H1 (cell line): ENCODE measurements around the gene RCBTB2. TPM values are rescaled to one million over a fixed set of nuclear protein-coding genes. Genes with fewer than 3 reads are reported as not detected.

ENCODE experiments used
- ATF2 ChIP-seq: IDR thresholded peaks from 2 replicates; pipeline ENCODE4 v1.6.1; 2012; ENCODE audit warnings: low read length, inconsistent platforms
- CTCF ChIP-seq, 3 experiments: IDR thresholded peaks; 1 replicate in 2 of 3; 2 replicates in 1 of 3; pipeline versions ENCODE4 v1.5.1 to v1.6.1; 2011; ENCODE audit warnings: low read length in 3 of 3, mild to moderate bottlenecking in 3 of 3, inconsistent platforms in 2 of 3, low read depth in 1 of 3, moderate library complexity in 1 of 3; ENCODE audit not compliant: insufficient read depth in 1 of 3; ENCODE audit errors: control extremely low read depth in 1 of 3
- EZH2 ChIP-seq: fragments of 200-600 bp; sonication (generic); IDR thresholded peaks from 2 replicates; pipeline ENCODE4 v1.7.1; 2012; ENCODE audit warnings: low read depth, mild to moderate bottlenecking, moderate library complexity, low read length, inconsistent platforms; ENCODE audit not compliant: severe bottlenecking
- RAD21 ChIP-seq, 2 experiments: IDR thresholded peaks in 1 of 2; conservative IDR thresholded peaks in 1 of 2; 2 replicates each; pipeline ENCODE4 v1.6.1; 2011; ENCODE audit warnings: low read depth in 2 of 2, low read length in 2 of 2, improper control_type of control experiment in 1 of 2, inconsistent platforms in 1 of 2, mild to moderate bottlenecking in 1 of 2, moderate library complexity in 1 of 2
- TBP ChIP-seq: IDR thresholded peaks from 2 replicates; pipeline ENCODE4 v1.6.1; 2011; ENCODE audit warnings: low read depth, low read length, improper control_type of control experiment
- YY1 ChIP-seq: IDR thresholded peaks from 2 replicates; pipeline ENCODE4 v1.6.1; 2011; ENCODE audit warnings: low read depth, mild to moderate bottlenecking, low read length
- polyA plus RNA-seq, 7 experiments: library from polyadenylated mRNA; depleted of rRNA in 3 of 7; stranded (reverse) in 5 of 7; unstranded in 2 of 7; fragments of >200 nt in 5 of 7; fragments of 200-250 nt in 2 of 7; gene quantifications; 1 replicate in 5 of 7; 2 replicates in 1 of 7; 4 replicates in 1 of 7; pipeline versions ENCODE4 v1.2.1 to v1.2.3, GENCODE V29; 2011 to 2013; ENCODE audit warnings: missing spikeins in 2 of 7, mixed read lengths in 2 of 7
- total RNA-seq: library from RNA; stranded (reverse); fragmentation: NEBNext Ultra II Directional; extraction: Animal tissue kit (Norgen Biotek cat#: 25700); gene quantifications from 2 replicates; pipeline ENCODE4 v1.2.1, GENCODE V29; 2021

Gene RCBTB2
- total and polyA plus RNA-seq, 2 of the 8 experiments (the other 6 are each of a cell fraction or from before 2014, with no cell fraction given) = 5.2 to 8.4 TPM

- no peak for TF ChIP-seq EZH2
- TF ChIP-seq RAD21 (IDR thresholded peaks at IDR 0.05 in 1 of 2, conservative IDR thresholded peaks at IDR 0.05 in 1 of 2; ENCODE audit: low read depth in 2 of 2, low read length in 2 of 2) = no peak
- TF ChIP-seq CTCF (IDR thresholded peaks at IDR 0.05; ENCODE audit: control extremely low read depth in 1 of 3, insufficient read depth in 1 of 3, low read depth in 1 of 3, low read length in 3 of 3) = no peak
- no peak for TF ChIP-seq ATF2
- TF ChIP-seq YY1 = no peak
- no peak for TF ChIP-seq TBP
Measured at GRCh38 chr13:48526286-48526685, 6.6 kb downstream of the RCBTB2 start (continued).
